MCF 10A (cell line): Measurements from ENCODE around the gene COMMD1. TPM values are rescaled to one million over a fixed set of nuclear protein-coding genes. Genes with fewer than 3 reads are reported as not detected.
"Not testable (repeated sequence)": the region's sequence is repeated elsewhere in the genome, so short reads cannot be mapped to it uniquely, and the experiment has no call there.

ENCODE experiments used
- BruUV-seq: library from RNA; stranded (reverse); fragments of 400-500 nt; replicated peaks from 2 replicates; lab custom pipeline; 2021; lab: Mats Ljungman, UMichigan
- CTCF ChIA-PET: fragments of 300-600 bp; sonication (Branson Sonifier 250); formaldehyde crosslinking; extraction: SDS; loops from one replicate; lab custom pipeline; 2021; ENCODE audit warnings: antibody characterized with exemption, inconsistent platforms; lab: Yijun Ruan, JAX
- POLR2A ChIA-PET: fragments of 300-600, 350-650 bp; sonication (Branson Sonifier 250); formaldehyde crosslinking; extraction: SDS; loops from one replicate; lab custom pipeline; 2020; ENCODE audit warnings: antibody characterized with exemption, inconsistent platforms; lab: Yijun Ruan, JAX
- DNase-seq: peaks from one replicate; pipeline ENCODE4 v3.0.0-alpha.2; 2018; ENCODE audit not compliant: unreplicated experiment
- H3K27ac Mint-ChIP-seq: one replicate; pipeline ENCODE4 v1.8.0; 2022; ENCODE audit warnings: mild to moderate bottlenecking, low read depth, mixed read lengths; ENCODE audit not compliant: unreplicated experiment
- H3K27me3 Mint-ChIP-seq: one replicate; pipeline ENCODE4 v1.8.0; 2022; ENCODE audit warnings: mixed read lengths; ENCODE audit not compliant: insufficient read depth, unreplicated experiment
- H3K36me3 Mint-ChIP-seq: one replicate; pipeline ENCODE4 v1.8.0; 2022; ENCODE audit warnings: mild to moderate bottlenecking, moderate library complexity, mixed read lengths; ENCODE audit not compliant: insufficient read depth, unreplicated experiment
- H3K4me1 Mint-ChIP-seq: one replicate; pipeline ENCODE4 v1.8.0; 2022; ENCODE audit warnings: mixed read lengths; ENCODE audit not compliant: insufficient read depth, unreplicated experiment
- H3K4me3 Mint-ChIP-seq: one replicate; pipeline ENCODE4 v1.8.0; 2022; ENCODE audit warnings: mild to moderate bottlenecking, moderate library complexity, mixed read lengths; ENCODE audit not compliant: unreplicated experiment
- H3K9me3 Mint-ChIP-seq: one replicate; pipeline ENCODE4 v1.8.0; 2022; ENCODE audit warnings: mixed read lengths; ENCODE audit not compliant: unreplicated experiment
- intact Hi-C: fragments of 100-400 bp; cut with micrococcal nuclease; formaldehyde crosslinking; loops from 2 replicates; pipeline ENCODE4 v1.14.1; 2022
- total RNA-seq: library from RNA; stranded (reverse); gene quantifications from 2 replicates; pipeline ENCODE4 v1.2.3, GENCODE V29; 2022
- TF ChIP-seq, protein P1 (sequence below): fragments of 200-600 bp; IDR thresholded peaks from one replicate; pipeline ENCODE4 v1.8.0; 2022; ENCODE audit warnings: antibody characterized with exemption, mild to moderate bottlenecking; ENCODE audit not compliant: unreplicated experiment

The COMMD1 gene
- total RNA-seq, 1 experiment from 2014 or later = 33.8 TPM

DNA sequence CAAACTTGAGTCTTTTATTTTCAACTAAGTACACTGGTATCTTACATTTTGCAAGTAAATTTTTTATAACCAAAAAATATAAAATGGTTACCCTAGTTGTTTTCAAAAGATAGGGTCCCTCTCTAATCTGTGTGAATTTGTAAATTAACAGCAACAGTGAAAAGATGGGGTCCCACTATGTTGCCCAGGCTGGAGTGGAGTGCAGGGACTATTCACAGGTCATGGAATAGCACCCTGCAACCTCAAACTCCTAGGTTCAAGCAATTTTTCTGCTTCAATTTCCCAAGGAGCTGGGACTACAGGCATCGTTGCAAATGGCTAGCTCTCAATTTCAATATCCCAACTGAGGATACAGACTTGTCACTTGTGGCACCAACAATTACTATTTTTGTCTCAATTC lies 29.1 kb upstream of the COMMD1 start:
- TF ChIP-seq, protein P1, sequence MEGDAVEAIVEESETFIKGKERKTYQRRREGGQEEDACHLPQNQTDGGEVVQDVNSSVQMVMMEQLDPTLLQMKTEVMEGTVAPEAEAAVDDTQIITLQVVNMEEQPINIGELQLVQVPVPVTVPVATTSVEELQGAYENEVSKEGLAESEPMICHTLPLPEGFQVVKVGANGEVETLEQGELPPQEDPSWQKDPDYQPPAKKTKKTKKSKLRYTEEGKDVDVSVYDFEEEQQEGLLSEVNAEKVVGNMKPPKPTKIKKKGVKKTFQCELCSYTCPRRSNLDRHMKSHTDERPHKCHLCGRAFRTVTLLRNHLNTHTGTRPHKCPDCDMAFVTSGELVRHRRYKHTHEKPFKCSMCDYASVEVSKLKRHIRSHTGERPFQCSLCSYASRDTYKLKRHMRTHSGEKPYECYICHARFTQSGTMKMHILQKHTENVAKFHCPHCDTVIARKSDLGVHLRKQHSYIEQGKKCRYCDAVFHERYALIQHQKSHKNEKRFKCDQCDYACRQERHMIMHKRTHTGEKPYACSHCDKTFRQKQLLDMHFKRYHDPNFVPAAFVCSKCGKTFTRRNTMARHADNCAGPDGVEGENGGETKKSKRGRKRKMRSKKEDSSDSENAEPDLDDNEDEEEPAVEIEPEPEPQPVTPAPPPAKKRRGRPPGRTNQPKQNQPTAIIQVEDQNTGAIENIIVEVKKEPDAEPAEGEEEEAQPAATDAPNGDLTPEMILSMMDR = no peak
- POLR2A ChIA-PET = no interaction called here
- CTCF ChIA-PET = no interaction called here
- Mint-ChIP-seq H3K4me3 (no peak overlapping the region), H3K36me3 (peaks cover 100% of the 10 kb centered on the region), H3K27me3 (no peaks in the 10 kb centered on the region), H3K9me3 (no peaks in the 10 kb centered on the region), H3K27ac (no peak overlapping the region), H3K4me1 (peaks cover 4% of the 10 kb centered on the region)
- intact Hi-C loops = no loop called here
- no peak for DNase-seq
- BruUV-seq = no TSS peak

DNA sequence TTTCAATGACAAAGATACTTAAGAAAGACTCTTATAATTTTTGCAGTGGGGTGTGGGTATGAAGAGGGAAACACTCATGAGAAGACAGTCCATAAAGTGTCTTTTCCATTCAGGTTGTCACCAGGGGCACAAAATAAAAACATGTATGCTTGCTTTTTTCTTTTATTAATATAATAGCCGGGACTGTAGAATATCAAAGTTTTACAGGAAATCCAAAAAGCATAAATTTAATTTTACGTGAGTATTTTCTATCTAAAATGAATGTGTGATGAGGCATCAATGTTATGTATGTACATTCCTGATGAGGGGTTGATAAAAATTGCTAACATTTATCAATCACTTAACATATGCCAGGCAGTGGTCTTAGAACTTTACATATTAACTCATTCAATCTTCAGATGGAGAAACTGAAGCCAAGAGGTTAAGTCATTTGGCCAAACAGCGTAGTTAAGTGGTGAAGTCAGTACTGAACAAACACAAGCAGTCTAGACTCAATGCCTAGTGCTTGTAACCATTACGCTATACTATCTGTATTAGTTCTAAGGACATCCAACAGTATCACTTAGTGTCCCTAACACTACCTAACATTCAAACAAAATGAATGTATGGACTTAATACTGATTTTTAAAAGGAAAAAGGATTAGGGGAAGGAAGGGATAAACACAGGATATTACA lies 27.8 kb upstream of the COMMD1 start:
- BruUV-seq = no TSS peak
- DNase-seq = no peak
- no peaks in the 10 kb centered on the region for H3K9me3 Mint-ChIP-seq

DNA sequence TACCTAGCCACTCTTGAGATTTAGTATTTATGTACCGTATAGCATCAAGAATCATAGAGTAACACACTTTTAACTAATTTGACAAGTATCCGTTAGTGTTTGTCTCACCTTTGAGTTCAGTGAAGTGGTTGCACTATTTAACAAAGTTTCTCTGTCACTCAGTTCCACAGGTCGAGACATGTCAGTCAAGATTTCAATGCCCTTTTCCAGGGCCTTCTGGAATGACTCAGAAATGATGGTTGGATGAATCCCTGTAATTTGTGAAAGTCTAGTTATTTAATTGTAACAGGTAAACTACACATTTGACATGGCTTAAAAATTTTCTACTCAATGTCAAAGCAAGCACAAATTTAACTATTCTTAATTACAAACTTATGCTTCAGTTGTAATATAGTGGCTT lies 26.7 kb upstream of the COMMD1 start:
- intact Hi-C loops = no loop called here
- Mint-ChIP-seq H3K4me3 (no peak overlapping the region), H3K9me3 (no peaks in the 10 kb centered on the region), H3K27me3 (no peaks in the 10 kb centered on the region), H3K4me1 (peaks cover 4% of the 10 kb centered on the region), H3K27ac (peak overlapping the region; percentile 67), H3K36me3 (peaks cover 100% of the 10 kb centered on the region)
- no TSS peak for BruUV-seq
- TF ChIP-seq, protein P1 = no peak
- peak; percentile 69 for DNase-seq
- POLR2A ChIA-PET = interaction anchor here (0.5 to 1.0 kb wide), 2 partner anchors 11 to 33 kb away, joined by 3 to 4 read pairs; no protein-coding TSS in a partner anchor
- CTCF ChIA-PET = interaction anchor here (0.6 kb wide), 1 partner anchor 414 kb away, joined by 3 read pairs; no protein-coding TSS in a partner anchor

More for the DNA sequence above, 27.8 kb upstream of the COMMD1 start:
- ChIA-PET POLR2A (no interaction called here), CTCF (no interaction called here)
- Mint-ChIP-seq H3K4me3 (no peak overlapping the region), H3K4me1 (peaks cover 4% of the 10 kb centered on the region), H3K27me3 (no peaks in the 10 kb centered on the region), H3K27ac (peak overlapping the region; percentile 67), H3K36me3 (peaks cover 100% of the 10 kb centered on the region)
- TF ChIP-seq, protein P1 = no peak
- intact Hi-C loops = no loop called here

DNA sequence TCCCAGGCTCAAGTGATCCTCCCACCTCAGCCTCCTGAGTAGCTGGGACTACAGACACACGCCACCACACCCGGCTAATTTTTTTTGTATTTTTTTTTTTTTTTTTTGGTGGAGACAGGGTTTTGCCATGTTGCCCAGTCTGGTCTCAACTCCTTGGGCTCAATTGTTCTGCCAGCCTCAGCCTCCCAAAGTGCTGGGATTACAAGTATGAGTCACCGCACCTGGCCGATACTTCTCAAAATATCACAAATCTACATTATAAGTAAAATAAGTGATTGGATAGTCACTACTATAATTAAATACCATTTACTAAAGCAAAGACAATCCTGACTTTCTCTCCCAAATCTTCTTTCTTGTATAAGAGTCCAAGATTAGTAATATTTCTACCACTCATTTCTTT lies 26.1 kb upstream of the COMMD1 start:
- H3K4me3 Mint-ChIP-seq, BruUV-seq, H3K27me3 Mint-ChIP-seq, intact Hi-C loops, H3K4me1 Mint-ChIP-seq, H3K9me3 Mint-ChIP-seq: not testable (repeated sequence)
- peak overlapping the region; percentile 67 for H3K27ac Mint-ChIP-seq
- DNase-seq = peak; percentile 41
- CTCF ChIA-PET = interaction anchor here (0.6 kb wide), 1 partner anchor 414 kb away, joined by 3 read pairs; no protein-coding TSS in a partner anchor
- POLR2A ChIA-PET = interaction anchor here (0.6 to 1.6 kb wide), 3 partner anchors 115 to 620 kb away, joined by 3 to 5 read pairs (median 4); no protein-coding TSS in a partner anchor
- H3K36me3 Mint-ChIP-seq = peaks cover 100% of the 10 kb centered on the region
